ENCODE data around the gene KDM5A. TPM values are rescaled to one million over a fixed set of nuclear protein-coding genes. Genes with fewer than 3 reads are reported as not detected.
"Not testable (repeated sequence)": the region's sequence is repeated elsewhere in the genome, so short reads cannot be mapped to it uniquely, and the experiment has no call there.

Gene KDM5A
- total RNA-seq, 1 donor from 2014 or later = 32.5 TPM

DNA sequence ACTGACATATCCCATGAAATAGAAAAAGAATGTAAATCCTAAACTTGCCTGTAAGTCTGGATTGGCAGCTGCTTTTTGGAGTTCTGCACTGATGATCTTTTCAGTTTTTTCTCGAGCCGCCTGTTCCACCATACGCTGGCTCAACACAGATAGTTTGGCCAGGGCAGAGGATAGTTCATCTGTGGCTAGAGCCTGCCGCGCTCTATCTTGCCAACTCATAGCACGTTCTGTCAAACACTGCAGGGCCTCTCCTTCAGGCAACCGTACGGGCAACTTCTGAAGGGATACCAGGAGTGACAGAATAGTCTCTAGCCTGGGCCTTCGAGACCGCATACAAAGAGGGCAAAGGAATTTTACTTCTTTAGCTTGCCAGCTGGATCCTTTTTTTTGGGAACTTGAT is 81.7 kb downstream of the KDM5A start:
- H3K4me3 ChIP-seq (ENCODE audit: low read depth, low read length) = no peak overlapping the region
- no peak for DNase-seq (ENCODE audit: low read depth)
- TF ChIP-seq, protein P1, sequence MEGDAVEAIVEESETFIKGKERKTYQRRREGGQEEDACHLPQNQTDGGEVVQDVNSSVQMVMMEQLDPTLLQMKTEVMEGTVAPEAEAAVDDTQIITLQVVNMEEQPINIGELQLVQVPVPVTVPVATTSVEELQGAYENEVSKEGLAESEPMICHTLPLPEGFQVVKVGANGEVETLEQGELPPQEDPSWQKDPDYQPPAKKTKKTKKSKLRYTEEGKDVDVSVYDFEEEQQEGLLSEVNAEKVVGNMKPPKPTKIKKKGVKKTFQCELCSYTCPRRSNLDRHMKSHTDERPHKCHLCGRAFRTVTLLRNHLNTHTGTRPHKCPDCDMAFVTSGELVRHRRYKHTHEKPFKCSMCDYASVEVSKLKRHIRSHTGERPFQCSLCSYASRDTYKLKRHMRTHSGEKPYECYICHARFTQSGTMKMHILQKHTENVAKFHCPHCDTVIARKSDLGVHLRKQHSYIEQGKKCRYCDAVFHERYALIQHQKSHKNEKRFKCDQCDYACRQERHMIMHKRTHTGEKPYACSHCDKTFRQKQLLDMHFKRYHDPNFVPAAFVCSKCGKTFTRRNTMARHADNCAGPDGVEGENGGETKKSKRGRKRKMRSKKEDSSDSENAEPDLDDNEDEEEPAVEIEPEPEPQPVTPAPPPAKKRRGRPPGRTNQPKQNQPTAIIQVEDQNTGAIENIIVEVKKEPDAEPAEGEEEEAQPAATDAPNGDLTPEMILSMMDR (conservative IDR thresholded peaks at IDR 0.05; ENCODE audit: low read depth, low read length) = no peak

DNA sequence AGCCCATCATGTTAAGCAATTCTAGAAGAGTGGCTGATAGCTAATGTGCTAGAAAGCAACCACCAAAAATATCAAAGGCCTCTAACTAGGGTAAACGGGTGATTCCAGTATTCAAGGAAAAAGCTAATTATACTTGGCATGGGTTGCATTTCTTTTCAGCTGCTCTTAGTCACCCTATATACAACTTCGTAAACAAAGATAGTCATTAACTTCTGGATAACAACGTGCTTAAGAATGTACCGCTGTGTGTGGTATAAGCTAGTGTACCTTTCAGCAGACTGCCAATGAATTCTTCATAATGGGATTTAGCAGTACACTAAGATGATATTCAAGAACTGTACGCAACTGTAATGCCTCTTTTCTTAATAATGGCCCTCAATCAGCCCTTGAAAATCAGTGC is 84.3 kb downstream of the KDM5A start:
- no peak overlapping the region for H3K4me3 ChIP-seq (ENCODE audit: low read depth, low read length)
- TF ChIP-seq, protein P1 (conservative IDR thresholded peaks at IDR 0.05; ENCODE audit: low read depth, low read length) = no peak
- no peak for DNase-seq (ENCODE audit: low read depth)

DNA sequence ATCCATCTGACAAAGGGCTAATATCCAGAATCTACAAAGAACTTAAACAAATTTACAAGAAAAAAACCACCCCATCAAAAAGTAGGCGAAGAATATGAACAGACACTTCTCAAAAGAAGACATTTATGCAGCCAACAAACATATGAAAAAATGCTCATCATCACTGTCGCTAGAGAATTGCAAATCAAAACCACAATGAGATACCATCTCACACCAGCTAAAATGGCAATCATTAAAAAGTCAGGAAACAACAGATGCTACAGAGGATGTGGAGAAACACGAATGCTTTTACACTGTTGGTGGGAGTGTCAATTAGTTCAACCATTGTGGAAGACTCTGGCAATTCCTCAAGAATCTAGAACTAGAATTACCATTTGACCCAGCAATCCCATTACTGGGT is 86.4 kb downstream of the KDM5A start:
- DNase-seq (ENCODE audit: low read depth); H3K4me3 ChIP-seq (ENCODE audit: low read depth, low read length): not testable (repeated sequence)

DNA sequence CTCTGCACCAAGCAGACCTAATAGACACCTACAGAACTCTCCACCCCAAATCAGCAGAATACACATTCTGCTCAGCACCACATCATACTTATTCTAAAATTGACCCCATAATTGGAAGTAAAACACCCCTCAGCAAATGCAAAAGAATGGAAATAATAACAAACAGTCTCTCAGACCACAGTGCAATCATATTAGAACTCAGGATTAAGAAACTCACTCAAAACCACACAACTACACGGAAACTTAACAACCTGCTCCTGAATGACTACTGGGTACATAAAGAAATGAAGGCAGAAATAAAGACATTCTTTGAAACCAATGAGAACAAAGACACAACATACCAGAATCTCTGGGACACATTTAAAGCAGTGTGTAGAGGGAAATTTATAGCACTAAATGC is 89.0 kb downstream of the KDM5A start:
- H3K4me3 ChIP-seq (ENCODE audit: low read depth, low read length); DNase-seq (ENCODE audit: low read depth): not testable (repeated sequence)

DNA sequence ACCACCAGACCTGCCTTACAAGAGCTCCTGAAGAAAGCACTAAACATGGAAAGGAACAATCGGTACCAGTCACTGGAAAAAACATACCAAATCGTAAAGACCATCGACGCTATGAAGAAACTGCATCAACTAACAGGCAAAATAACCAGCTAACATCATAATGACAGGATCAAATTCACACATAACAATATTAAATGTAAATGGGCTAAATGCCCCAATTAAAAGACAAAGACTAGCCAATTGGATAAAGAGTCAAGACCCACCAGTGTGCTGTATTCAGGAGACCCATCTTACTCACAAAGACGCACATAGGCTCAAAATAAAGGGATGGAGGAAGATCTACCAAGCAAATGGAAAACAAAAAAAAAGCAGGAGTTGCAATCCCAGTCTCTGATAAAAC is 89.6 kb downstream of the KDM5A start:
- not testable (repeated sequence) for DNase-seq (ENCODE audit: low read depth); H3K4me3 ChIP-seq (ENCODE audit: low read depth, low read length)

DNA sequence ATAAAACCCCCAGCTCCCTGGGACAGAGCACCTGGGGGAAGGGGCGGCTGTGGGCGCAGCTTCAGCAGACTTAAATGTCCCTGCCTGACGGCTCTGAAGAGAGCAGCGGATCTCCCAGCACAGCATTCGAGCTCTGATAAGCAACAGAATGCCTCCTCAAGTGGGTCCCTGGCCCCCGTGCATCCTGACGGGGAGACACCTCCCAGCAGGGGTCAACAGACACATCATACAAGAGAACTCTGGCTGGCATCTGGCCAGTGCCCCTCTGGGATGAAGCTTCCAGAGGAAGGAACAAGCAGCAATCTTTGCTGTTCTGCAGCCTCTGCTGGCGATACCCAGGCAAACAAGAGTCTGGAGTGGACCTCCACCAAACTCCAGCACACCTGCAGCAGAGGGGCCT is 91.1 kb downstream of the KDM5A start:
- not testable (repeated sequence) for DNase-seq (ENCODE audit: low read depth); H3K4me3 ChIP-seq (ENCODE audit: low read depth, low read length)

DNA sequence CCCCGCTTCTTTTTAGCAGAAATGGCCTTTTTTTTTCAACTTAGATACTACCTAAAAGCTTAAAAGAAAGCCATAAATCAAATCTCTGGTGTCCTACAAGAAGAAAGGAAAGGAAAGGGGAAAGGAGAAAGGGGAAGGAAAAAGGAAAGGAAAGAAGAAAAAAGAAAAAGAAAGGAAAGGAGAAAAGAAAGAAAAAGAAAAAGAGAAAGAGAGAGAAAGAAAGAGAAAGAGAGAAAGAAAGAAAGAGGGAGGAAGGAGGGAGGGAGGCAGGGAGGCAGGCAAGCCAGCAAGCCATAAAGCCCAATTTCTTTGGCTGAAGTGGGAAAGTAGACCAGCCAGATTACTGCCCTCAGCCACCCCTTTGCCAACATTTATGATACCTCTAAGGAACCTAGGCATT is 94.0 kb downstream of the KDM5A start:
- no peak overlapping the region for H3K4me3 ChIP-seq (ENCODE audit: low read depth, low read length)
- no peak for DNase-seq (ENCODE audit: low read depth)
- TF ChIP-seq, protein P1 (conservative IDR thresholded peaks at IDR 0.05; ENCODE audit: low read depth, low read length) = no peak

DNA sequence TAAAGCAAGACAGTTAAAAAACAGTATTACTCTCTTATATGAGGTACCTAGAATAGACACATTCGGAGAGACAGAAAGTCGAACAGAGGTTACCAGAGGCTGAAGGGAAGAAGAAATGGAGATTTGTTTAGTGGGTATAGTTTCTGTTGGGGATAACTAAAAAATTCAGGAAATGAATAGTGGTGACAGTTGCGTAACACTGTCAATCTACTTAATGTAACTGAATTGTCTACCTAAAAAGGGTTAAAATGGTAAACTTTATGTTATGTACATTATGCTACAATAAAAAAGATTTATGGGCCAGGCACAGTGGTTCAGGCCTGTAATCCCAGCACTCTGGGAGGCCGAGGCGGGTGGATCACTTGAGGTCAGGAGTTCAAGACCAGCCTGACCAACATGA is 95.9 kb downstream of the KDM5A start:
- DNase-seq (ENCODE audit: low read depth) = no peak
- TF ChIP-seq, protein P1 (conservative IDR thresholded peaks at IDR 0.05; ENCODE audit: low read depth, low read length) = no peak
- no peak overlapping the region for H3K4me3 ChIP-seq (ENCODE audit: low read depth, low read length)

DNA sequence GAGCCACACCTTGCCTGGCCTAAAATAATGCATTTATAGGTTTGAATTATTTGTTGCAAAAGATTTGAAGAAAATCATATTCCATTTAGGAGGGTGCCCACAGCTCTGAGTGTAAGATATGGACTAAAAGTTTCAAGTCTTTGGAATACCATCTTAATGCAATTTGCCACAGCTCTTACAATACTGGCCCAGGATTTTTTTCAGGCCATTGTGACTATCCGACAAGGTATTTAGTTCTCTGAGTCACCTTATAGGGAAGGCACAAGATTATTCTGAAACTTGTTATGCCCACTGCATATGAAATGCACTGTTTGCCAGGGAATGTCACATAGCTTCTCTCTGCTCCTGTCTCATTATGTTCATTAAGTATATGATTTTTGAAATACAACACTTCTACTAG is 96.9 kb downstream of the KDM5A start:
- DNase-seq (ENCODE audit: low read depth) = no peak
- TF ChIP-seq, protein P1 (conservative IDR thresholded peaks at IDR 0.05; ENCODE audit: low read depth, low read length) = no peak

More for the DNA sequence above, 96.9 kb downstream of the KDM5A start:
- H3K4me3 ChIP-seq (ENCODE audit: low read depth, low read length) = no peak overlapping the region
